ENCODE results near the gene UBE2I.
"Not testable (repeated sequence)": the region's sequence is repeated elsewhere in the genome, so short reads cannot be mapped to it uniquely, and the experiment has no call there.

Gene UBE2I

GRCh38 chr16:1291576-1291974 is 17.9 kb upstream of the UBE2I start:
- DNase-seq (ENCODE audit: low read depth, low spot score) = no peak

GRCh38 chr16:1292208-1292607 is 17.2 kb upstream of the UBE2I start:
- not testable (repeated sequence) for DNase-seq (ENCODE audit: low read depth, low spot score); H3K27ac ChIP-seq

More at GRCh38 chr16:1291576-1291974, 17.9 kb upstream of the UBE2I start:
- no peak overlapping the region for H3K27ac ChIP-seq

GRCh38 chr16:1292808-1293207 is 16.6 kb upstream of the UBE2I start:
- not testable (repeated sequence) for DNase-seq (ENCODE audit: low read depth, low spot score); H3K27ac ChIP-seq

DNA sequence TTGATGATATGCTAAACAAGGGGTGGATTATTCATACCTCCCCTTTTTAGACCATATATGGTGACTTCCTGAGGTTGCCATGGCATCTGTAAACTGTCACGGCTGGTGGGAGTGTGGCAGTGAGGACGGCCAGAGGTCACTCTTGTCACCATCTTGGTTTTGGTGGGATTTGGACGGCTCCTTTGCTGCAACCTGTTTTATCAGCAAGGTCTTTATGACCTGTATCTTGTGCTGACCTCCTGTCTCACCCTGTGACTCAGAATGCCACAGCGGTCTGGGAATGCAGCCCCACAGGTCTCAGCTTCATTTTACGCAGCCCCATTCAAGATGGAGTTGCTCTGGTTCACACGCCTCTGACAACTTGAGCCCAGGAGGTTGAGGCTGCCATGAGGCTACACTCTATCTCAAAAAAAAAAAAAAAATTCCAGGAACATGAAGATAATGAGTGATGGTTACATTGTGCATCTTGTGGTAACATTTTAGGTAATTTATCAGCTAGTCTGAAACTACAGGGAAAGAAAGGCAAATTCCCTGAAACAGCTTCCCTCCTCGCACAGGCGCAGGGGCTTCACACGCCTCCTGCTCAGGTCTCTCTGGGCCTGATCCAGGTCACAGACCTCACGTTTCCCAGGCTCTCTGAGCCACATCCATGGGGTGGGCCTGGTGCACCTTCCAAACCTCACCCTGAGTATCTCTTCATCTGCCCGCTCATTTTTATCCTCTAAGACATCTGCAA is 15.3 kb upstream of the UBE2I start:
- no peak for DNase-seq (ENCODE audit: low read depth, low spot score)
- no peak overlapping the region for H3K27ac ChIP-seq

DNA sequence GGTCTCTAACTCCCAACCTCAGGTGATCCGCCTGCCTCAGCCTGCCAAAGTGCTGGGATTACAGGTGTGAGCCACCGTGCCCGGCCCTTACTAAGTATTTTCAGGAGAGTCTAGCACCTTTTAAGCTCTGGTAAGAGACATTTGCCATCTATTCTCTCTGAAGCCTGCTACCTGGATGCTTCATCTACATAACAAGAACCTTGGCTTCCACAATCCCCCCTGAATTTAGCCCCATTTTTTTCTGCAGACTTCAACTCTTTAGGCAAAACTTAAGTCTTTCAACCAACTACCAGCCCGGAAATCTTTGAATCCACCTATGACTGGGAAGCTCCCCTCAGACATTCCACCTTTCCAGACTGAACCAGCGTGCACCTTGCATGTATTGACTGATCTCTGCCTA is 14.0 kb upstream of the UBE2I start:
- DNase-seq (ENCODE audit: low read depth, low spot score) = no peak
- peak overlapping the region; percentile 37 for H3K27ac ChIP-seq

DNA sequence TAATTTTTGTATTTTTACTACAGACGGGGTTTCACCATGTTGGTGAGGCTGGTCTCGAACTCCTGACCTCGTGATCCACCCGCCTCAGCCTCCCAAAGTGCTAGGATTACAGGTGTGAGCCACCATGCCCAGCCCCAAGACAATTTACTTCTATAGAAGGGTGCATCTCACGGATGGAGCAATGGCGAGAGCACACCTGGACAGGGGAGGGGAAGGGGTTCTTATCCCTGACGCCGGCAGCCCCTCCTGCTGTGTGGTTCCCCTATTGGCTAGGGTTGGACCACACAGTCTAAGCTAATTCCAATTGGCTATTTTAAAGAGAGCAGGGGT is 12.8 kb upstream of the UBE2I start:
- peak overlapping the region; percentile 90 for H3K27ac ChIP-seq

DNA sequence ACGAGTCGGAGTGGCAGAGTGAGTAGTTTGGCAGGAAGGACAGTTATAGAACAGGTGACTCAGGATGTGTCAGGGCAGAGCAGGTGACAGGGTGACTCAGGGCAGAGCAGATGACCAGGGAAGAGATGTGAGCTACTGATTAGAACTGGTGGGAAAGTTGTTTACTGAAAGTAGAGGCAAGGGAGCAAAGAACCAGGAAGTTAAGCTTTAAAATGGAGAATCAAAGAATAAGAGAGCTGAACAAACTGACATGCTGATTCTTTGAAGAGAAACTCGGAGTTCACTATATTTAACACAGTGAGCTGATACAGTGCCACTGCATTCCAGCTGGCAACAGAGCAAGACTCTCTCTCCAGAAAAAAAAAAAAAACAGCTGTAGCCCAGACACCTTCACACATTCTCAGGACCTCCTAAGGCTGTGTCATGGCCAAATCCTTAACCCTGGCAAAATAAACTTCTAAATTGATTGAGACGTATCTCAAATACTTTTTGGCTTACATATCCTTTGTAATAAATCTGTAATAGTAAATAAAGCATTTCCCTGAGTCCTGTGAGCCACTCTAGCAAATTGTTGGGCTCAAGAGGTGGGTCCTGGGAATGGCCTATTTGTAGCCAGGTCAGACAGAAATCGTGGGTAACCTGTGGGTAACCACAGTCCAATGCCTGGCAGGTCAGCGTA is 12.3 kb upstream of the UBE2I start:
- peak overlapping the region; percentile 90 for H3K27ac ChIP-seq
- DNase-seq (ENCODE audit: low read depth, low spot score) = peak; percentile 89

More for the DNA sequence above, 12.8 kb upstream of the UBE2I start:
- not testable (repeated sequence) for DNase-seq (ENCODE audit: low read depth, low spot score)

DNA sequence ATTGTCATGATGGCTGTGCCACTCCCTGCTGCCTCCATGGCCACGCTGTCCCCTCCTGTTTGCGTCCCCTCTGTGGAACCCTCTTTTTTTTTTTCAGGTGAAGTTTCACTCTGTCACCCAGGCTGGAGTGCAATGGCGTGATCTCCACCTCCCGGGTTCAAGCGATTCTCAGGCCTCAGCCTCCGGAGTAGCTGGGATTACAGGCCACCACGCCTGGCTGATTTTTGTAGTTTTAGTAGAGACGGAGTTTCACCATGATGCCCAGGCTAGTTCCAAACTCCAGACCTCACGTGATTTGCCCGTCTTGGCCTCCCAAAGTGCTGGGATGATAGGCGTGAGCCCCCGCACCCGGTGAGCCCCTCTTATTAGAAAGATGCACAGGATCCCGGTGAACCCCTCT is 11.0 kb upstream of the UBE2I start:
- no peak overlapping the region for H3K27ac ChIP-seq
- no peak for DNase-seq (ENCODE audit: low read depth, low spot score)

DNA sequence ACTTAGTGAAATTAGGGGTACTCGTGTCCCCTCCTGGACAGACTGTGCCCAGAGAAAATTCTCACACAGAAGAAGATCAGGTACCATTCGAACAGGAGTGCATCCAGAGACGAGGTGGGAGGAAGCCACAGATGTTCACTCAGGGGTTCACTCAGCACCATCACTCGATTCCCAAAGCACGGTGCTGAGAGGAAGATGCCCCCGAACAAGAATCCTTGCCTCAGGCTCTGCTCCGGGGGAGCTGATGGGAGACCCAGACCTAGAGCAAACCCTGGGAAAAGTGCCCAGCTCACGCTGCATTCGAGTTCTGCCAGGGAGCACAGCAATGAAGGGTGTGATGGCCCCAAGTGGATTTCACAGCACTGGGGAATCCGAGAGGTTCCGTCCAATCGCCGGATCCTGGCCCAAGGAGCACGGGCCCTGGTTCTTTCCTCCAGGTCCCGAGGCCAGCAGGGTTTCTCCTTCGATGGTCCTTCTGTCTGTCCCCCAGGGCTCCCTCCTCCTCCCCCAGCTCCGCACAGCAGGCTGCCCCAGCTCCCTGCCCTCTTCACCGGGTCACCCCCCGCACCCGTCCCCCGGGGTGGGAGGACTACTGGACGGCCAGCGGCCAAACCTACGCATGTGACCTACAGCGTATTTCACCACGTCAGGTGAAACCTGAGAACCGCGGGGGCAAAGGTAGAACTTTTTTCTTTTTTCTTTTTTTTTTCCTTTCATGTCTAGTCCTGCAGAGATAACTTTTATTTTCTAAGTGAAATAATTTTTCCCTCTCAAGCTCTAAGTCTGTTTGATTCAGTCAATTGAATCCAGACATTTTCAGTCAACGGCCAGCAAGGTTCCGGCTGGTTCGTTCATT is 10.2 kb upstream of the UBE2I start:
- DNase-seq (ENCODE audit: low read depth, low spot score) = no peak
- no peak overlapping the region for H3K27ac ChIP-seq

DNA sequence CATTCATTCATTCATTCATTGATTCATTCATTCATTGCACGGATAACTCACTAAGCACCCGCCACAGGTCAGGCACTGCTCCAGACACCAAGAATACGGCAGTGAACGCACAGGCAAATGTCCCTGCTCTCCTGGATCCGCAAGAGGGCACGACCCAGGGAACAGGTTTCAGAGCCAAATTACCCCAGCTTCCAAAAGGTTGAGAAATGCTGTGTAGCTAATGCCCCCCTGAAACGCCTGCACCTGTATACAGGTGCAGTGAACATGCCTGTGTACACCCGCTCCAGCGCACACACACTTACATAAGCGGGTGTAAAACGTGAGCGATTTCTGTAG is 9.6 kb upstream of the UBE2I start:
- no peak overlapping the region for H3K27ac ChIP-seq
- DNase-seq (ENCODE audit: low read depth, low spot score) = no peak

DNA sequence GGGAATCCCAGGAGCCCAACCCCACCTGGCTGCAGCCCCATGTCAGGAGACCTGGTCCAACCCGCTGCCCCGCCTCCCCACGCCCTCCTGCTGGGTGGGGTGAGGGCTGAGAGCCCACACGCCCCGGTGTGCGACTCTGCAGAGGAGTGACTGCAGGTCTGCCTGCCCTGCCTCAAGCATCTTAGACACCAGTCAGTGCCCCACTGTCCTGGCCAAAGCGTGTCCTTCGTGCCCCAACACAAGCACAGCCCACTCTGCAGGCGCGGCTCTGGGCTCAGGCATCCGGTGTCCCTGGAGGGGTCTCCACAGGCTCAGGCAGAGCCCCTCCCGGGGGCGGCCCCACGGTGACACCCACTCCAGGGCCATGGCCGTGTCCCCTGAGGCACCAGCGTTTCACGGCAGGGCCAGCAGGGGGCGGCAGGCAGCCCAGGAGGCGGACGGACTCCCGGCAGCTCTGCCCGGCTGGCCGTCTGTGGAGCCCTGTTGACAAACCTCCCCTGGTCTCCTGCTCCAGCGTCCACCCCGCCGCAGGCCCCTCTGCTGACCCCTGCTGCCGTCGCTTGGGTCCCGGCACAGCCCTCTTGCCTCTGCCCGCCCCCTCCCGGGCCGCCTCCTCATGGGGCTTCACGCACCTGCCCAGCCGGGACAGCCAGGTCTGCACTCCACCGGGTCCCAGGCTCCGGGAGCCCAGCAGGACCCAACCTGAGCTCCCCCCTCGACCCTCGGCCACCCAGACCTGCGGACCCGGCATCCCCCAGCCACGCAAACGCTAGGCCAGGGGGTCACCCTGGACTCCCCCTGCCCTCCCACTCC is 8.6 kb upstream of the UBE2I start:
- DNase-seq (ENCODE audit: low read depth, low spot score) = no peak
- H3K27ac ChIP-seq = no peak overlapping the region

DNA sequence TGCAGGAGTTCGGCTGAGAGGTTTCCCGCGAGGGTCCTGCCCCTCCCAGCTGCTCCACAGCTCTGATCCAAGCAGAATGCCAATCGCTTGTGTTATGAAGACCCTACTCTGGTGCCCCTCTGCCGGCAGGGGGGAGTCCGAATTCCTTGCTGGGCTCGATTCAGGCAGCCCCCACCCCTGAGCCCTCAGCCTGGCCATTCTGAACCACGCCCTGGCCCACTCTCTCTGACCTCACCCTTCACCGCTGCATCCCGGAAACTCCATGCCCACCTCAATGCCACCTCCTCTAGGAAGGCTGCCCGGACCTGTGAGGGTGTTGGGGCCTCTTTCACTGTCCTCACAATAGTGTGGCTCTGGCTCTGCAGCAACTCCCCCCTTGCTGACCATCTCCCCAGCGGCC is 7.9 kb upstream of the UBE2I start:
- no peak overlapping the region for H3K27ac ChIP-seq
- no peak for DNase-seq (ENCODE audit: low read depth, low spot score)

GRCh38 chr16:1305823-1306222 is 3.6 kb upstream of the UBE2I start:
- no peak for DNase-seq (ENCODE audit: low read depth, low spot score)
- no peak overlapping the region for H3K27ac ChIP-seq

GRCh38 chr16:1306334-1306733 is 3.1 kb upstream of the UBE2I start:
- no peak overlapping the region for H3K27ac ChIP-seq
- no peak for DNase-seq (ENCODE audit: low read depth, low spot score)

- DNase-seq (ENCODE audit: low read depth, low spot score) = peak; percentile 12
- H3K27ac ChIP-seq = peak overlapping the region; percentile 94
Observed at GRCh38 chr16:1308036-1308976, 1.1 kb upstream of the UBE2I start.

DNA sequence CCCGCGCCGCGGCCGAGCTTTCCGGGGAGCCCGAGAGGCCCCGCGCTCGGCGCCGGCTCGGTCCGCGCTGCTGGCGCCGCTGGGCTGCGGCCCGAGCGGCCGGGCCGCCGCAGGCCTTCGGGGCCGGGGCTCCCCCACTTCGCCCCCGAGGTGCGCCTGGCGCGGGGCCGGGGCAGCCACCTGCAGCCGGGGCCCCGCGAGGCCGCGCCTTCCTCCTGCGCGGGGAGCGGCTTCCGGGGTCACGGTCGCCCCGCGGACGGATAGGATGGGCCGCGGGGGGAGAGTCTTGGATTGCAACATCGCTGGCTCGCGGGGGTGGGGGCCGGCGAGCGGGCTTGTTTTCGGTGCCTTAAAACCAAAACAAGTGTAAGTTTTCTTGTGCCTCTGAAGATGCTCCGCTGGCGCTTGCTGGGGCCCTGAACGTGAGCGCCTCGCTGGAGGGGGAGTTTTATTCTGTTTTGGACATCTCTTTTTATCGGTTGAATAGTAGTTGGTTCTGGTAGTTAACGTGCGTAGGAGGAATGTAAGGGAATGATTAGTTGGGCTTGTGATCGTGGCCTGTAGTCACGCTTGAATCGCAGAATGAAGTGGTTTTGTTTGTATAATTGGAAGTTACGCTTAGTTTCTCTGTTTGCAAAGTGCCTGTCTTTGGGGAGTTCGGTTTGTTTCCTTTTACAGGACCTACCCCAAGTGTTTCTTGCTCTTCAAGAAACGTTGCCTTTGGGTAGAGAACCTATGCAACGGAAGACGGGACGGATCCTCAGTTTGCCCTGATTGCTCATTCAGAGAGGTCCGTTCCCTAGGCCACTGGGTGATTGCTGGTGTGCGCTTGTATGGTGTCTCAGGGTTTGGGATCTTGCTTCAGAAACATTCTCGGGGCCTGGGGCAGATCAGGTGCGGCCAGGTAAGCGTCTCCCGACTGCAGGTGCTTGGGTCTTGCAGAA is 724 bp downstream of the UBE2I start:
- H3K27ac ChIP-seq = peak overlapping the region; percentile 94
- DNase-seq (ENCODE audit: low read depth, low spot score) = no peak

DNA sequence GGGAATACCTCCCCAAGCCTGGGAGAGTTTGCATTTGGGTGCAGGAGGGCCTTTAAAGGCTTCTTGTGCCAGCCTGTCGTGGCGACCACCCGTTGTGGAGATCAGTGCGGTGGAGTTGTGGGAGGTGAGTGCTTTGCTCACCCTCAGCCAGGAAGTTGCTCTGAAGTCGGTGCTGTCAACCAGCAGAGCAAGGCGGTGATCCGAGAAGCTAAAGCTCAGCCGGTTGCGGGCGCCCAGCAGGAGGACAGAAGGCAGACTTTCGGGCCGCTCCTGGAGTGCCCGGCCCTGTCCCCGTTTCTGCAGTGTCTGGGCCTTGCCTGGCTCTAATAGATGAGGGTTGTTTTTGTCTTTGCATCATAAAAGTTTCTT is 1.4 kb downstream of the UBE2I start:
- DNase-seq (ENCODE audit: low read depth, low spot score) = no peak
- peak overlapping the region; percentile 94 for H3K27ac ChIP-seq

- no peak for DNase-seq (ENCODE audit: low read depth, low spot score)
- H3K27ac ChIP-seq = no peak overlapping the region
Observed at GRCh38 chr16:1311212-1311737, 1.8 kb downstream of the UBE2I start.

Measured in epithelial cell of prostate (primary cell).